ENCODE results near the gene SMARCE1. TPM values are rescaled to one million over a fixed set of nuclear protein-coding genes. Genes with fewer than 3 reads are reported as not detected.

SMARCE1 gene
- polyA plus RNA-seq, 1 donor (not counting 4 experiments of a cell fraction or from before 2014, with no cell fraction given) = 60.6 TPM

GRCh38 chr17:40604327-40605080 lies 43.1 kb downstream of the SMARCE1 start:
- FAIRE-seq = no peak
- dilution Hi-C loops (cut with MboI; ENCODE audit: extremely low pct_ligation_motif_present, low sequenced_read_pairs) = no loop called here
- H3K9me3 ChIP-seq (ENCODE audit: control insufficient read depth, low read depth, low read length) = no peaks in the 10 kb centered on the region

GRCh38 chr17:40602445-40603443 lies 44.9 kb downstream of the SMARCE1 start:
- no peak overlapping the region for H3K4me3 ChIP-seq (ENCODE audit: control insufficient read depth in 2 of 3, extremely low read depth in 1 of 3, insufficient read depth in 2 of 3, low read depth in 1 of 3, low read length in 3 of 3)
- dilution Hi-C loops (cut with MboI; ENCODE audit: extremely low pct_ligation_motif_present, low sequenced_read_pairs) = no loop called here
- no peaks in the 10 kb centered on the region for H3K9me1 ChIP-seq (ENCODE audit: control insufficient read depth, extremely low read depth, insufficient read depth, low read length)
- no peaks in the 10 kb centered on the region for H4K20me1 ChIP-seq (ENCODE audit: control insufficient read depth, extremely low read depth, insufficient read depth, low read length)
- DNase-seq (ENCODE audit: low read depth, low spot score) (no peak), FAIRE-seq (no peak)
- TF ChIP-seq EZH2 (IDR thresholded peaks at IDR 0.05; ENCODE audit: low read length) (no peak), CTCF (optimal IDR thresholded peaks at IDR 0.05 in 1 of 3, IDR thresholded peaks at IDR 0.05 in 1 of 3, conservative IDR thresholded peaks at IDR 0.05 in 1 of 3; ENCODE audit: extremely low read depth in 1 of 3, insufficient read depth in 2 of 3, low read length in 3 of 3) (no peak)
- H2AFZ ChIP-seq (ENCODE audit: control insufficient read depth, low read length) = no peak overlapping the region
- no peak overlapping the region for H3K4me2 ChIP-seq (ENCODE audit: control insufficient read depth, extremely low read depth, insufficient read depth, low read depth, low read length)
- H3K9ac ChIP-seq (ENCODE audit: control insufficient read depth, extremely low read depth, insufficient read depth, low read length) = no peak overlapping the region
- H3K9me3 ChIP-seq (ENCODE audit: control insufficient read depth, low read depth, low read length) = no peaks in the 10 kb centered on the region
- no peaks in the 10 kb centered on the region for H3K36me3 ChIP-seq (ENCODE audit: control insufficient read depth in 2 of 2, extremely low read depth in 1 of 2, insufficient read depth in 2 of 2, low read length in 2 of 2)
- no peaks in the 10 kb centered on the region for H3K4me1 ChIP-seq (ENCODE audit: control insufficient read depth, extremely low read depth, insufficient read depth, low read length)
- peaks cover 19% of the 10 kb centered on the region for H3K27me3 ChIP-seq (ENCODE audit: control insufficient read depth, extremely low read depth, insufficient read depth, low read length)
- no peak overlapping the region for H3K27ac ChIP-seq (ENCODE audit: control insufficient read depth, insufficient read depth, low read length)
- H3K79me2 ChIP-seq (ENCODE audit: control insufficient read depth, insufficient read depth, low read length) = no peaks in the 10 kb centered on the region

More at GRCh38 chr17:40604327-40605080, 43.1 kb downstream of the SMARCE1 start:
- Histone ChIP-seq H3K4me3 (ENCODE audit: control insufficient read depth in 2 of 3, extremely low read depth in 1 of 3, insufficient read depth in 2 of 3, low read depth in 1 of 3, low read length in 3 of 3) (no peak overlapping the region), H2AFZ (ENCODE audit: control insufficient read depth, low read length) (no peak overlapping the region), H3K9me1 (ENCODE audit: control insufficient read depth, extremely low read depth, insufficient read depth, low read length) (no peaks in the 10 kb centered on the region), H3K27me3 (ENCODE audit: control insufficient read depth, extremely low read depth, insufficient read depth, low read length) (peaks cover 21% of the 10 kb centered on the region), H3K36me3 (ENCODE audit: control insufficient read depth in 2 of 2, extremely low read depth in 1 of 2, insufficient read depth in 2 of 2, low read length in 2 of 2) (no peaks in the 10 kb centered on the region), H3K79me2 (ENCODE audit: control insufficient read depth, insufficient read depth, low read length) (no peaks in the 10 kb centered on the region), H3K4me2 (ENCODE audit: control insufficient read depth, extremely low read depth, insufficient read depth, low read depth, low read length) (no peak overlapping the region), H3K27ac (ENCODE audit: control insufficient read depth, insufficient read depth, low read length) (no peak overlapping the region), H3K9ac (ENCODE audit: control insufficient read depth, extremely low read depth, insufficient read depth, low read length) (no peak overlapping the region), H3K4me1 (ENCODE audit: control insufficient read depth, extremely low read depth, insufficient read depth, low read length) (no peaks in the 10 kb centered on the region), H4K20me1 (ENCODE audit: control insufficient read depth, extremely low read depth, insufficient read depth, low read length) (no peaks in the 10 kb centered on the region)
- no peak for TF ChIP-seq CTCF (optimal IDR thresholded peaks at IDR 0.05 in 1 of 3, IDR thresholded peaks at IDR 0.05 in 1 of 3, conservative IDR thresholded peaks at IDR 0.05 in 1 of 3; ENCODE audit: extremely low read depth in 1 of 3, insufficient read depth in 2 of 3, low read length in 3 of 3)
- TF ChIP-seq EZH2 (IDR thresholded peaks at IDR 0.05; ENCODE audit: low read length) = no peak
- no peak for DNase-seq (ENCODE audit: low read depth, low spot score)
